Activated B cell treated with CpG ODN at 0.5 μM for 24 hours (primary cell): ENCODE data around the gene HPS4. TPM values are rescaled to one million over a fixed set of nuclear protein-coding genes. Genes with fewer than 3 reads are reported as not detected.

Experiments used
- ATAC-seq: fragments of 200-7000 bp; cut with Tn5 transposase; one replicate; pipeline ENCODE4 v1.10.0; 2021; ENCODE audit warnings: low read depth, mild to moderate bottlenecking, moderate library complexity
- CTCF ChIA-PET: fragments of 350-600 bp; sonication (Branson Sonifier 250); formaldehyde crosslinking; loops from one replicate; lab custom pipeline; 2021; ENCODE audit warnings: antibody characterized with exemption; lab: Charles Lee
- POLR2A ChIA-PET: fragments of 350-600 bp; sonication (Branson Sonifier 250); formaldehyde crosslinking; loops from one replicate; lab custom pipeline; 2021; ENCODE audit warnings: antibody characterized with exemption; lab: Charles Lee
- DNase-seq: peaks from one replicate; pipeline ENCODE4 v3.0.0; 2022
- H3K27ac Mint-ChIP-seq: one replicate; pipeline ENCODE4 v1.8.0; 2020; ENCODE audit warnings: mixed read lengths
- H3K27me3 Mint-ChIP-seq: one replicate; pipeline ENCODE4 v1.8.0; 2021; ENCODE audit warnings: mixed read lengths
- H3K36me3 Mint-ChIP-seq: one replicate; pipeline ENCODE4 v1.8.0; 2021; ENCODE audit warnings: low read depth, mixed read lengths
- H3K4me1 Mint-ChIP-seq: one replicate; pipeline ENCODE4 v1.8.0; 2021; ENCODE audit warnings: mixed read lengths
- H3K4me3 Mint-ChIP-seq: one replicate; pipeline ENCODE4 v1.8.0; 2020; ENCODE audit warnings: mild to moderate bottlenecking, mixed read lengths
- H3K9me3 Mint-ChIP-seq: one replicate; pipeline ENCODE4 v1.8.0; 2020; ENCODE audit warnings: mixed read lengths
- intact Hi-C: fragments of 100-400 bp; cut with micrococcal nuclease; formaldehyde crosslinking; loops from one replicate; pipeline ENCODE4 v1.15.1; 2024
- total RNA-seq: library from RNA; stranded (reverse); gene quantifications from 2 replicates; pipeline ENCODE4 v1.2.3, GENCODE V29; 2022
- TF ChIP-seq, protein P1 (sequence below): fragments of 200-600 bp; IDR thresholded peaks from one replicate; pipeline ENCODE4 v1.8.0; 2022; ENCODE audit warnings: antibody characterized with exemption, mild to moderate bottlenecking

HPS4 gene
- total RNA-seq, 1 donor from 2014 or later, result 51.6 TPM

DNA sequence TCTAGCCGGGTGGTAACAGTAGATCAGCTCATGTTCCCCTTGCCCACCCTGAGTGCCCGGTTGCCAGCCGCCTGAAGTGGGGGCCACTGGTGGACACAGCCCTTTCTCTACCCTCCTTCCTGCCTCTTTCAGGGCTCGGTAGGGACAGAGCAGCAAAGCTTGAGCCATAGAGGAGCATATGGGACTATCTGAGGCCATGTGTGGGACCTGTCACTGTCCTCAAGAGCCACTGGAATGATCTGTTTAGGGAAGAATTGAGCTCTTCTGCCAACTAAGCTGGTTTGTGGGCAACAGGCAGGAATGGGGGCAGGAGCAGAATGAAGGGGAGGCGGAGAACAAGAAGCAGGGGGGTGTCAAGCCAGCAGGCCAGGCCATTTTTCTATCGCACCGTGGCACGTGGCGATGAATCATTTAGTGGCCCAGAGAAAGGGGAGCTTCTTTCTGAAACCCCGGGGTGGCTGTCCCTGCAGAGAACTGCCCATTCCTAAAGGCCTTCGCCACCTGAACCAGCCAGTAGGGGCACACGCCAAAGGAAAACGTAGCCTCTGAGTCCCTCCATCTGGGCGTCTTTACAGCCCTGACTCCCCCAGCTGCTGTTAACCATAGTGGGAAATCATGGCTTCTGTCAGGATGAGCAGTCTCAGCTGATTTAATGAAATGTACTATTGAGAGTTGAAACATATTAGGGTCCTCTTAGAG lies 45.7 kb downstream of the HPS4 start:
- no peak for ATAC-seq
- H3K27ac Mint-ChIP-seq, result no peak overlapping the region
- intact Hi-C loops, result no loop called here

DNA sequence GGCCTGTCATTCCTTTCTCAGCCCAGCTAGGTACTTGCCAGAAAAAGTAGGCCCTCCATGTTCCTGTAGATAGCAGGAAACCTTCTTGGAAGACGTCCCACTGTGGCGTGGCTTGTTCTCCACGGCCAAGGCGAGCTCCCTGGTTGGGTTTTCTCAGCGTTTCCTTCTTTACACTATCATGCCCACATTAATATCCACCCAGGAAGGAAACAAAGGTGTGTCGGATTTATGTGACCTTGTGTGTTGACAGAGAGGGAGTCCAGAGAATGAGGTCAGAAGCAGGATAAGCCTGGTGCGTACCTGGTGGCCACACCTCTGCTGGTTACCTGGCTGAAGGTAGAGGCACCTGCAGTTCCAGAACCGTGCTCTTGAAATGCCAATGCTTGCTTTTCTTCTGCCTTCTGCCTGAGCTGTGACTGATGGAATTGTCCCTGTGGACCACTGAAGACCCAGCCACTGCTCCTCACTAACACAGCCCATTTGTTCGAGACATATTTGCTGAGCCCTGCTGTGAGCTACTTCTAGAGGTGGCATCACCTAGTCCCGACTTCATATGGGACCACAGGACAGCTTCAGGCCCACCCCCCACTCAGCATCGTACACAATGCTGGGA lies 46.6 kb downstream of the HPS4 start:
- no peak for DNase-seq
- ChIA-PET CTCF (no interaction called here), POLR2A (no interaction called here)
- no peaks in the 10 kb centered on the region for H3K27me3 Mint-ChIP-seq
- H3K36me3 Mint-ChIP-seq, result peaks cover 53% of the 10 kb centered on the region
- no peak overlapping the region for H3K4me3 Mint-ChIP-seq
- intact Hi-C loops, result no loop called here
- no peak for ATAC-seq
- peaks cover 50% of the 10 kb centered on the region for H3K4me1 Mint-ChIP-seq
- H3K9me3 Mint-ChIP-seq, result no peaks in the 10 kb centered on the region
- TF ChIP-seq, protein P1, sequence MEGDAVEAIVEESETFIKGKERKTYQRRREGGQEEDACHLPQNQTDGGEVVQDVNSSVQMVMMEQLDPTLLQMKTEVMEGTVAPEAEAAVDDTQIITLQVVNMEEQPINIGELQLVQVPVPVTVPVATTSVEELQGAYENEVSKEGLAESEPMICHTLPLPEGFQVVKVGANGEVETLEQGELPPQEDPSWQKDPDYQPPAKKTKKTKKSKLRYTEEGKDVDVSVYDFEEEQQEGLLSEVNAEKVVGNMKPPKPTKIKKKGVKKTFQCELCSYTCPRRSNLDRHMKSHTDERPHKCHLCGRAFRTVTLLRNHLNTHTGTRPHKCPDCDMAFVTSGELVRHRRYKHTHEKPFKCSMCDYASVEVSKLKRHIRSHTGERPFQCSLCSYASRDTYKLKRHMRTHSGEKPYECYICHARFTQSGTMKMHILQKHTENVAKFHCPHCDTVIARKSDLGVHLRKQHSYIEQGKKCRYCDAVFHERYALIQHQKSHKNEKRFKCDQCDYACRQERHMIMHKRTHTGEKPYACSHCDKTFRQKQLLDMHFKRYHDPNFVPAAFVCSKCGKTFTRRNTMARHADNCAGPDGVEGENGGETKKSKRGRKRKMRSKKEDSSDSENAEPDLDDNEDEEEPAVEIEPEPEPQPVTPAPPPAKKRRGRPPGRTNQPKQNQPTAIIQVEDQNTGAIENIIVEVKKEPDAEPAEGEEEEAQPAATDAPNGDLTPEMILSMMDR, result no peak
- no peak overlapping the region for H3K27ac Mint-ChIP-seq

More for the DNA sequence above, 45.7 kb downstream of the HPS4 start:
- Mint-ChIP-seq H3K4me3 (no peak overlapping the region), H3K9me3 (no peaks in the 10 kb centered on the region), H3K27me3 (no peaks in the 10 kb centered on the region), H3K4me1 (peaks cover 50% of the 10 kb centered on the region), H3K36me3 (peaks cover 58% of the 10 kb centered on the region)
- CTCF ChIA-PET, result interaction anchor here (0.7 kb wide), 1 partner anchor 22 kb away, joined by 3 read pairs; no protein-coding TSS in a partner anchor
- POLR2A ChIA-PET, result no interaction called here
- DNase-seq, result no peak
- TF ChIP-seq, protein P1, result no peak

DNA sequence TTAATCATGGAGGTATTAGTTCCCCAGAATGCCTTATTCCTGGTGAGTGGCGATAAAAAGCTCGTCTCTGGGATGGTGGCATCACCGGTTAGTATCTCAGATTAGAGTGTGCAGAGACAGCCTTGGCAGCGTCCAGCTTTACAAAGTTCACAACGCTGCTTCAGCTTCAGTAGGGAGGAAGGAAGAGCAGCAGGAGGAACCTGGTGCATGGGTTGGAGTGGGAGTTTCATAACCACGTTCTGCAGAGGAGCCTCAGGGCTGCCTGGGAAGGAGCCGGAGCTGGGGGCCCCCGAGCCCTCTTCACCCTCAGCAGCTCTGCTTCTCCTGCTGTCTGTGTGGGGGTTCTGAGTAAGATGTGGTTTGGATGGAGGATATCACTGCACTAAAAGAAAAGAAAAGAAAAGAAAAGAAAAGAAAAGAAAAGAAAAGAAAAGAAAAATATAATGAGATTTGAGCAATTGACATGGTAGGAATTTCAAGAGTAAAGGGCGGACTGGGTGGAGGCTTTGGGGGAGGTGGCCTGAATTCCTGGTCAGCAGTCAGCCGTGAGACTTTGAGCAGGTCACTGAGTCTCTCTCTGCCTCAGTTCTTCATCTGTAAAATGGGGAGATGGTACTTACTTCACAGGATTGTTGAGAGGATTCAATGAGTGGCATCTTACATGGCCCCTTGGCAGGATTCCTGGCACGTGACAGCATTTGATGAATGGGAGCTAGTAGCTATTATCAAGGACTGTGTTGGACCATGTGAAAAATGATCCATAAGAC lies 48.1 kb downstream of the HPS4 start:
- H3K27me3 Mint-ChIP-seq, result no peaks in the 10 kb centered on the region
- intact Hi-C loops, result no loop called here
- no peak overlapping the region for H3K4me3 Mint-ChIP-seq
- H3K36me3 Mint-ChIP-seq, result peaks cover 55% of the 10 kb centered on the region
- H3K4me1 Mint-ChIP-seq, result peaks cover 58% of the 10 kb centered on the region
- no peak for ATAC-seq
- H3K9me3 Mint-ChIP-seq, result no peaks in the 10 kb centered on the region
- H3K27ac Mint-ChIP-seq, result no peak overlapping the region
- DNase-seq, result no peak
- TF ChIP-seq, protein P1, result no peak
- ChIA-PET POLR2A (no interaction called here), CTCF (interaction anchor here (0.5 to 1.0 kb wide), 2 partner anchors 25 to 41 kb away, joined by 3 to 4 read pairs; no protein-coding TSS in a partner anchor)

DNA sequence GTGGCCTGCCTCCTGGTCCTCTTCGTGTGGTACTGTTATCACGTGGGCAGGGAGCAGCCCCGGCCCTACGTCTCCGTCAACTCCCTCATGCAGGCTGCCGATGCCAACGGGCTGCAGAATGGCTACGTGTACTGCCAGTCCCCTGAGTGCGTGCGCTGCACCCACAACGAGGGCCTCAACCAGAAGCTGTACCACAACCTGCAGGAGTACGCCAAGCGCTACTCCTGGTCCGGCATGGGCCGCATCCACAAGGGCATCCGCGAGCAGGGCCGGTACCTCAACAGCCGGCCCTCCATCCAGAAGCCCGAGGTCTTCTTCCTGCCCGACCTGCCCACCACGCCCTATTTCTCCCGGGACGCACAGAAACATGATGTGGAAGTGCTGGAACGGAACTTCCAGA lies 49.8 kb downstream of the HPS4 start:
- no peaks in the 10 kb centered on the region for H3K9me3 Mint-ChIP-seq
- no peak overlapping the region for H3K4me3 Mint-ChIP-seq

More for the DNA sequence above, 49.8 kb downstream of the HPS4 start:
- TF ChIP-seq, protein P1, result no peak
- no peak for ATAC-seq
- intact Hi-C loops, result loop anchor here (5.0 kb wide), 2 partner anchors 158 to 223 kb away; partner anchors contain the start of genes MIAT and TPST2
- POLR2A ChIA-PET, result no interaction called here
- Mint-ChIP-seq H3K27ac (no peak overlapping the region), H3K27me3 (no peaks in the 10 kb centered on the region), H3K36me3 (peaks cover 58% of the 10 kb centered on the region), H3K4me1 (peaks cover 68% of the 10 kb centered on the region)
- CTCF ChIA-PET, result no interaction called here
- DNase-seq, result no peak
